Transverse colon (tissue), 4 donors: ENCODE data around the gene RAB4A. TPM values are rescaled to one million over a fixed set of nuclear protein-coding genes. Genes with fewer than 3 reads are reported as not detected.
"Not testable (repeated sequence)": the region's sequence is repeated elsewhere in the genome, so short reads cannot be mapped to it uniquely, and the experiment has no call there.

ENCODE experiments used
- DNase-seq: peaks from one replicate; pipeline ENCODE4 v3.0.0-alpha.2; 2019
- H3K27ac ChIP-seq, 4 donors: fragments of 200-600 bp; sonication (generic); 2 replicates each; pipeline ENCODE4 v1.5.1; 2016 to 2018; ENCODE audit warnings: inconsistent platforms in 4 of 4
- H3K27me3 ChIP-seq: fragments of 200-600 bp; sonication (generic); 2 replicates; pipeline ENCODE4 v1.5.1; 2017; ENCODE audit warnings: inconsistent platforms
- H3K36me3 ChIP-seq, 4 donors: fragments of 200-600 bp; sonication (generic); 2 replicates each; pipeline ENCODE4 v1.5.1; 2017 to 2019; ENCODE audit warnings: inconsistent platforms in 4 of 4
- H3K4me1 ChIP-seq, 4 donors: fragments of 200-600 bp; sonication (generic); 2 replicates each; pipeline ENCODE4 v1.5.1; 2017 to 2020; ENCODE audit warnings: inconsistent platforms in 4 of 4
- H3K4me3 ChIP-seq, 4 donors: fragments of 200-600 bp; sonication (generic); 1 replicate in 1 of 4; 2 replicates in 3 of 4; pipeline versions ENCODE4 v1.5.1 to v1.6.1; 2017 to 2019; ENCODE audit warnings: inconsistent platforms in 4 of 4
- H3K9me3 ChIP-seq, 2 donors: fragments of 200-600 bp; sonication (generic); 2 replicates each; pipeline ENCODE4 v1.5.1; 2017 to 2019; ENCODE audit warnings: inconsistent platforms in 2 of 2
- EP300 ChIP-seq: sonication (generic); formaldehyde crosslinking; IDR thresholded peaks from one replicate; pipeline ENCODE4 v1.6.1; 2017; ENCODE audit warnings: antibody characterized with exemption, low read depth
- POLR2A ChIP-seq: fragments of 450-650 bp; IDR thresholded peaks from one replicate; pipeline ENCODE4 v1.6.1; 2016; ENCODE audit warnings: antibody characterized with exemption, mild to moderate bottlenecking, moderate library complexity
- POLR2AphosphoS5 ChIP-seq, 3 donors: sonication (generic); formaldehyde crosslinking; IDR thresholded peaks; one replicate each; pipeline ENCODE4 v1.6.1; 2016; ENCODE audit warnings: antibody characterized with exemption in 3 of 3
- WGBS, 2 donors: methylation state at CpG; one replicate each; pipeline ENCODE4 v1.1.5; 2018; ENCODE audit warnings: low coverage in 1 of 2; 5-methylcytosine and 5-hydroxymethylcytosine counted together
- in situ Hi-C, 4 donors: fragments of 200-750 bp; cut with MboI; loops; one replicate each; pipeline versions ENCODE4 v1.15.0 to v1.15.1; 2017; ENCODE audit warnings: low sequenced_read_pairs in 3 of 4, low pct_ligation_motif_present in 1 of 4, low pct_unique_long_range_greater_than_20kb in 1 of 4
- intact Hi-C: fragments of 100-400 bp; cut with DNase I; formaldehyde crosslinking; loops from one replicate; pipeline ENCODE4 v1.15.1; 2023; ENCODE audit warnings: low total_unique reads
- total RNA-seq, 4 donors: library from RNA; depleted of rRNA; stranded (reverse); fragments of >200 nt; gene quantifications; one replicate each; pipeline ENCODE4 v1.1.0, GENCODE V29; 2016
- TF ChIP-seq, protein P1 (sequence below), 5 experiments: fragments of 200-600 bp in 3 of 5; fragments of 450-650 bp in 2 of 5; sonication (generic) in 3 of 5; IDR thresholded peaks; 1 replicate in 2 of 5; 2 replicates in 3 of 5; pipeline ENCODE4 v1.5.1; 2016 to 2017; ENCODE audit warnings: antibody characterized with exemption in 5 of 5, inconsistent platforms in 3 of 5, mild to moderate bottlenecking in 2 of 5, moderate library complexity in 1 of 5

The RAB4A gene
- total RNA-seq, 4 donors from 2014 or later, result 7.4 to 56.9 (median 28.0) TPM

DNA sequence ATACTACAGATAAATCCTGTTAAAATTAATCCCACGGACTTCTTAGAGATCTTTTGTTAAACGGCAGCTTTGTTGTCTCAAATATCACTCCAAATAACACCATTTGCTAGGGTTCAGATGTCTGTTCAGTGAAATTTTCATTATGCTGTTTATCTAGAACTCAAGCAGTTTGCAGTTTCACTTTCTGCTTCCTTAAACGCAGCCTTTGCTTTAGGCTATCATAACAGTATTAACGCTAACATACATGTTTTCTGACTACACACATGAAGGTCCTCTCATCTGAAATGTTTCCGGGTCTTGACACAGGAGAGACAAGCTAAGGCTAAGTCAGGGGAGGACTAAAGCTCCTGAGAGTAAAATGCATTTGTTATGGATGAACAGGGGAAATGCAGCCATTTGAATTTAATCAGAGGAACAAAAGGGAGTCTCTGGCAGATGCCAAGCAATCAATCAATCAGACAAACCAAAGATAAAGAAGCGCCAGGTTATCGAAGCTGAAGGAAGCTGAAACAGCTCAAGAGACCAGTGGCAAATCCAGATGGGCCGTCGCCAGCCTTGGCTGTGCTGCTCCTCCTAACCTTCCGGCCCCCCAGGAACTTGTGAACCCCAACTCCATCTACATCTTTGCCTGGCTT, 55.1 kb downstream of the RAB4A start:
- peaks cover 0 to 15% (median 0%) of the 10 kb centered on the region in 4 donors for H3K4me1 ChIP-seq
- intact Hi-C loops, result no loop called here
- 62 to 69% methylated on average over 9 to 10 of the region's 10 CpGs for WGBS, 2 donors
- no peaks in the 10 kb centered on the region for H3K9me3 ChIP-seq
- H3K27me3 ChIP-seq, result no peaks in the 10 kb centered on the region
- peaks cover 0 to 24% (median 5%) of the 10 kb centered on the region in 4 donors for H3K36me3 ChIP-seq
- H3K27ac ChIP-seq, result peak overlapping the region in 1 of 4 donors; percentile 37
- no peak for DNase-seq
- peak overlapping the region in 1 of 4 donors; percentile 8 for H3K4me3 ChIP-seq
- TF ChIP-seq POLR2A (no peak), EP300 (no peak), POLR2AphosphoS5 (IDR thresholded peaks at IDR 0.05) (no peak)
- TF ChIP-seq, protein P1, sequence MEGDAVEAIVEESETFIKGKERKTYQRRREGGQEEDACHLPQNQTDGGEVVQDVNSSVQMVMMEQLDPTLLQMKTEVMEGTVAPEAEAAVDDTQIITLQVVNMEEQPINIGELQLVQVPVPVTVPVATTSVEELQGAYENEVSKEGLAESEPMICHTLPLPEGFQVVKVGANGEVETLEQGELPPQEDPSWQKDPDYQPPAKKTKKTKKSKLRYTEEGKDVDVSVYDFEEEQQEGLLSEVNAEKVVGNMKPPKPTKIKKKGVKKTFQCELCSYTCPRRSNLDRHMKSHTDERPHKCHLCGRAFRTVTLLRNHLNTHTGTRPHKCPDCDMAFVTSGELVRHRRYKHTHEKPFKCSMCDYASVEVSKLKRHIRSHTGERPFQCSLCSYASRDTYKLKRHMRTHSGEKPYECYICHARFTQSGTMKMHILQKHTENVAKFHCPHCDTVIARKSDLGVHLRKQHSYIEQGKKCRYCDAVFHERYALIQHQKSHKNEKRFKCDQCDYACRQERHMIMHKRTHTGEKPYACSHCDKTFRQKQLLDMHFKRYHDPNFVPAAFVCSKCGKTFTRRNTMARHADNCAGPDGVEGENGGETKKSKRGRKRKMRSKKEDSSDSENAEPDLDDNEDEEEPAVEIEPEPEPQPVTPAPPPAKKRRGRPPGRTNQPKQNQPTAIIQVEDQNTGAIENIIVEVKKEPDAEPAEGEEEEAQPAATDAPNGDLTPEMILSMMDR (IDR thresholded peaks at IDR 0.05), result no peak
- in situ Hi-C loops, result no loop called here

DNA sequence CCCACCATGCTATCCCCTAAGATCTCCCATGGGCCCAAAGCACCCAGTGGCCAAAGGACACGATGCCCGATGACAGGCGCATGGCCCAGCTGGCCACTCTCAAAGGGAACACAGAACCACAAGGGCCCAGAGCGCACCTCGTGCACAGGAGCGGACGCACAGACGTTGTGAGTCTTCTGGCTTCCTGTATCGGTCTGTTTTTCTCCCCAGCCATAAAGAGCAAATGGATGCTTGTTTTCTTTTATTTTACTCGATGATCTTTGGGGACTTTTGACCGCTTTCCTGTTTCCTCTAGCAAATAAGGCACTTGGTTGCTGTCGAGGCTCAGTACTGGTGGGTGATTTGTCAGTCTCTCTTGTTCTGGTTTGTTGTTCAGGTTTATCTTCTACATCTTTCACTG, 55.7 kb downstream of the RAB4A start:
- Histone ChIP-seq H3K27me3 (no peaks in the 10 kb centered on the region), H3K36me3 (peaks cover 0 to 24% (median 5%) of the 10 kb centered on the region in 4 donors), H3K4me3 (no peak overlapping the region), H3K27ac (peak overlapping the region in 1 of 4 donors; percentile 37), H3K4me1 (peaks cover 0 to 15% (median 0%) of the 10 kb centered on the region in 4 donors), H3K9me3 (no peaks in the 10 kb centered on the region)
- TF ChIP-seq POLR2A, result no peak
- TF ChIP-seq POLR2AphosphoS5 (IDR thresholded peaks at IDR 0.05), result no peak
- no peak for TF ChIP-seq EP300
- TF ChIP-seq, protein P1 (IDR thresholded peaks at IDR 0.05), result no peak
- intact Hi-C loops, result no loop called here
- in situ Hi-C loops, result no loop called here
- no peak for DNase-seq
- 94 to 95% methylated on average over 7 to 12 of the region's 12 CpGs for WGBS, 2 donors

- H3K27me3 ChIP-seq, H3K27ac ChIP-seq, intact Hi-C loops, DNase-seq, H3K4me3 ChIP-seq, in situ Hi-C loops, H3K9me3 ChIP-seq: not testable (repeated sequence)
- WGBS, 2 donors, result 79 to 92% methylated on average over 5 to 6 of the region's 6 CpGs
- Histone ChIP-seq H3K4me1 (peaks cover 0 to 15% (median 0%) of the 10 kb centered on the region in 4 donors), H3K36me3 (peaks cover 0 to 24% (median 5%) of the 10 kb centered on the region in 4 donors)
Measured at GRCh38 chr1:229327765-229328164, 56.9 kb downstream of the RAB4A start.

GRCh38 chr1:229328598-229329362, 57.9 kb downstream of the RAB4A start:
- peaks cover 0 to 15% (median 0%) of the 10 kb centered on the region in 4 donors for H3K4me1 ChIP-seq
- DNase-seq, result no peak
- TF ChIP-seq POLR2A (no peak), EP300 (no peak), POLR2AphosphoS5 (IDR thresholded peaks at IDR 0.05) (no peak)
- TF ChIP-seq, protein P1 (IDR thresholded peaks at IDR 0.05), result no peak
- H3K27ac ChIP-seq, result no peak overlapping the region
- peaks cover 0 to 1% of the 10 kb centered on the region in 2 donors for H3K9me3 ChIP-seq
- peaks cover 0 to 17% (median 2%) of the 10 kb centered on the region in 4 donors for H3K36me3 ChIP-seq
- H3K27me3 ChIP-seq, result no peaks in the 10 kb centered on the region
- no peak overlapping the region for H3K4me3 ChIP-seq
- intact Hi-C loops, result no loop called here
- in situ Hi-C loops, result no loop called here
- WGBS, 2 donors, result 79 to 80% methylated on average over 5 to 7 of the region's 7 CpGs
